ENCODE results near the gene KCNMB3.
"Not testable (repeated sequence)": the region's sequence is repeated elsewhere in the genome, so short reads cannot be mapped to it uniquely, and the experiment has no call there.

DNA sequence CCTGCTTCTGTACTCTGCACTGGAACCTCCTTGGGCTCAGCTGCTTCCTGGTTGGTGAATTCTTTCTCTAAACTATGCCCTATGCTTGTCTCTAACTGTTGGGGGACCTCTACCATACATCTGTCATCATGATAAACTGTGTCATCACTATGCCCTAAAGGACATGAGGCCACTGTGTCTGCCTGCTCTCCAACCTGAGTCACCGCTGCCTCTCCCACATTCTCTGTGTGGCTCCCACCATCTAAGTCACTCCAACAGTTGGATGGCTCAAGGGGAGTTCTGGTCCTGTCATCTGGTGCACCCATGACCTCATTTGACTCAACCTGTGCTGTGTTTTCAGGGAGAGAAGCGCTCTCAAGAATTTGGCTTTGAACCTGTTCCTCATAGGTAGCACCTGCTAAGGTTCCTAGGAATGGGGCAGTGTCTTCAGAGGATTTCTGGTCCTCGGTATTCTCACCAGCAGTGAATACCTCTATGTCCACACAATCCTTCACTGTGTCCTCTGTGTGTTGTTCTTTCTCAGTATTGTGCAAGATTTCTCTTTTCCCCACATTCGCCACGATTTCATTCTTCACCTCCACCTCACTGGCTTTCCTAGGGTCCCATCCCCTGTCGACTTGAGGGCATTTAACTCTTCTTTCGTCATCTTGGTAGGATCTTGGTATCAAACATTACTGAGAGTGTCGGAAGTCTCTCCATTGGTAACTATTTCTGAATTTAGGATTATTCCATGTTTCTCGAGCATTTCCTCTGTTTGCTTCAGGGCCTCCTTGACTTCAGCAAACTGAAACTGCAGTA is 9.2 kb upstream of the KCNMB3 start:
- TF ChIP-seq, protein P1, sequence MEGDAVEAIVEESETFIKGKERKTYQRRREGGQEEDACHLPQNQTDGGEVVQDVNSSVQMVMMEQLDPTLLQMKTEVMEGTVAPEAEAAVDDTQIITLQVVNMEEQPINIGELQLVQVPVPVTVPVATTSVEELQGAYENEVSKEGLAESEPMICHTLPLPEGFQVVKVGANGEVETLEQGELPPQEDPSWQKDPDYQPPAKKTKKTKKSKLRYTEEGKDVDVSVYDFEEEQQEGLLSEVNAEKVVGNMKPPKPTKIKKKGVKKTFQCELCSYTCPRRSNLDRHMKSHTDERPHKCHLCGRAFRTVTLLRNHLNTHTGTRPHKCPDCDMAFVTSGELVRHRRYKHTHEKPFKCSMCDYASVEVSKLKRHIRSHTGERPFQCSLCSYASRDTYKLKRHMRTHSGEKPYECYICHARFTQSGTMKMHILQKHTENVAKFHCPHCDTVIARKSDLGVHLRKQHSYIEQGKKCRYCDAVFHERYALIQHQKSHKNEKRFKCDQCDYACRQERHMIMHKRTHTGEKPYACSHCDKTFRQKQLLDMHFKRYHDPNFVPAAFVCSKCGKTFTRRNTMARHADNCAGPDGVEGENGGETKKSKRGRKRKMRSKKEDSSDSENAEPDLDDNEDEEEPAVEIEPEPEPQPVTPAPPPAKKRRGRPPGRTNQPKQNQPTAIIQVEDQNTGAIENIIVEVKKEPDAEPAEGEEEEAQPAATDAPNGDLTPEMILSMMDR (IDR thresholded peaks at IDR 0.05; ENCODE audit: low read depth, low read length, missing input control) = not testable (repeated sequence)
- TF ChIP-seq JUND, YY1 (IDR thresholded peaks at IDR 0.05): not testable (repeated sequence)

All from liver (tissue), 3 donors.